Keratinocyte (primary cell): ENCODE data around the gene TNFRSF25. TPM values are rescaled to one million over a fixed set of nuclear protein-coding genes. Genes with fewer than 3 reads are reported as not detected.

Source experiments
- DNase-seq: peaks from one replicate; pipeline ENCODE4 v3.0.0-alpha.2; 2011; ENCODE audit warnings: low read depth, missing footprints, low spot score
- FAIRE-seq: peaks from 2 replicates; lab custom pipeline; 2011; peaks lifted over from hg19 to GRCh38; lab: Jason Lieb, UNC
- H2AFZ ChIP-seq: 2 replicates; pipeline ENCODE4 v1.6.0; 2012; ENCODE audit warnings: low read length, control low read depth, inconsistent platforms; ENCODE audit not compliant: control insufficient read depth
- H3K27ac ChIP-seq: 2 replicates; pipeline ENCODE4 v1.5.1; 2011; ENCODE audit warnings: low read length; ENCODE audit not compliant: control insufficient read depth, insufficient read depth
- H3K27me3 ChIP-seq: 3 replicates; pipeline ENCODE4 v1.6.0; 2011; ENCODE audit warnings: low read length; ENCODE audit not compliant: control insufficient read depth, insufficient read depth; ENCODE audit errors: extremely low read depth
- H3K36me3 ChIP-seq, 2 experiments: 2 replicates in 1 of 2; 3 replicates in 1 of 2; pipeline ENCODE4 v1.5.1; 2011; ENCODE audit warnings: low read length in 2 of 2, mild to moderate bottlenecking in 1 of 2; ENCODE audit not compliant: control insufficient read depth in 2 of 2, insufficient read depth in 2 of 2; ENCODE audit errors: extremely low read depth in 1 of 2
- H3K4me1 ChIP-seq: 3 replicates; pipeline ENCODE4 v1.5.1; 2011; ENCODE audit warnings: low read length; ENCODE audit not compliant: control insufficient read depth, insufficient read depth; ENCODE audit errors: extremely low read depth
- H3K4me2 ChIP-seq: 3 replicates; pipeline ENCODE4 v1.6.0; 2011; ENCODE audit warnings: low read depth, low read length; ENCODE audit not compliant: control insufficient read depth, insufficient read depth; ENCODE audit errors: extremely low read depth
- H3K4me3 ChIP-seq, 3 experiments: fragments of 200-600 bp in 1 of 3; sonication (generic) in 1 of 3; 2 replicates in 2 of 3; 3 replicates in 1 of 3; pipeline ENCODE4 v1.5.1; 2011 to 2016; ENCODE audit warnings: low read length in 3 of 3, mild to moderate bottlenecking in 3 of 3, control low read depth in 2 of 3, inconsistent platforms in 1 of 3, low read depth in 1 of 3, mixed read lengths in 1 of 3, mixed run types in 1 of 3, moderate library complexity in 1 of 3; ENCODE audit not compliant: control insufficient read depth in 2 of 3, insufficient read depth in 2 of 3; ENCODE audit errors: extremely low read depth in 1 of 3
- H3K79me2 ChIP-seq: 2 replicates; pipeline ENCODE4 v1.6.0; 2012; ENCODE audit warnings: low read length; ENCODE audit not compliant: control insufficient read depth, insufficient read depth
- H3K9ac ChIP-seq: 3 replicates; pipeline ENCODE4 v1.6.0; 2011; ENCODE audit warnings: low read length; ENCODE audit not compliant: control insufficient read depth, insufficient read depth; ENCODE audit errors: extremely low read depth
- H3K9me1 ChIP-seq: 3 replicates; pipeline ENCODE4 v1.6.0; 2011; ENCODE audit warnings: low read length; ENCODE audit not compliant: control insufficient read depth, insufficient read depth; ENCODE audit errors: extremely low read depth
- H3K9me3 ChIP-seq: 2 replicates; pipeline ENCODE4 v1.5.1; 2012; ENCODE audit warnings: low read depth, low read length; ENCODE audit not compliant: control insufficient read depth
- H4K20me1 ChIP-seq: 3 replicates; pipeline ENCODE4 v1.6.0; 2011; ENCODE audit warnings: low read length; ENCODE audit not compliant: control insufficient read depth, insufficient read depth; ENCODE audit errors: extremely low read depth
- CTCF ChIP-seq, 3 experiments: IDR thresholded peaks in 1 of 3; conservative IDR thresholded peaks in 1 of 3; optimal IDR thresholded peaks in 1 of 3; 2 replicates in 2 of 3; 3 replicates in 1 of 3; pipeline versions ENCODE3 to v1.5.1; 2011; ENCODE audit warnings: low read length in 3 of 3, mild to moderate bottlenecking in 3 of 3, moderate library complexity in 2 of 3, control low read depth in 1 of 3, inconsistent platforms in 1 of 3; ENCODE audit not compliant: insufficient read depth in 2 of 3; ENCODE audit errors: extremely low read depth in 1 of 3
- EZH2 ChIP-seq: IDR thresholded peaks from one replicate; pipeline ENCODE4 v1.6.1; 2012; ENCODE audit warnings: inconsistent platforms, mild to moderate bottlenecking, low read length, moderate library complexity
- dilution Hi-C: fragments of 300-500 bp; cut with MboI; formaldehyde crosslinking; loops from one replicate; pipeline ENCODE4 v1.7.0; 2020; ENCODE audit warnings: low sequenced_read_pairs; ENCODE audit not compliant: extremely low pct_ligation_motif_present
- polyA plus RNA-seq, 5 experiments: library from polyadenylated mRNA; depleted of rRNA in 3 of 5; stranded (reverse) in 3 of 5; stranded (forward) in 1 of 5; unstranded in 1 of 5; fragments of >200 nt; gene quantifications; 1 replicate in 1 of 5; 2 replicates in 3 of 5; 3 replicates in 1 of 5; pipeline versions ENCODE4 v1.2.1 to v1.2.3, GENCODE V29; 2011 to 2012; ENCODE audit warnings: missing spikeins in 2 of 5, low read depth in 1 of 5, low replicate concordance in 1 of 5

Gene TNFRSF25
- polyA plus RNA-seq, 1 donor (not counting 4 experiments of a cell fraction or from before 2014, with no cell fraction given), result 12.4 TPM

GRCh38 chr1:6473974-6474814, 8.2 kb upstream of the TNFRSF25 start:
- no peaks in the 10 kb centered on the region for H3K79me2 ChIP-seq
- H3K27me3 ChIP-seq, result no peaks in the 10 kb centered on the region
- H4K20me1 ChIP-seq, result no peaks in the 10 kb centered on the region
- no peak overlapping the region for H3K27ac ChIP-seq
- no peaks in the 10 kb centered on the region for H3K9me3 ChIP-seq
- TF ChIP-seq CTCF (optimal IDR thresholded peaks at IDR 0.05 in 1 of 3, IDR thresholded peaks at IDR 0.05 in 1 of 3, conservative IDR thresholded peaks at IDR 0.05 in 1 of 3; ENCODE audit: extremely low read depth in 1 of 3, insufficient read depth in 2 of 3, low read length in 3 of 3) (no peak), EZH2 (no peak)
- FAIRE-seq, result no peak
- peaks cover 2% of the 10 kb centered on the region for H3K9me1 ChIP-seq
- H3K9ac ChIP-seq, result no peak overlapping the region
- no peak overlapping the region for H2AFZ ChIP-seq
- H3K4me3 ChIP-seq, result no peak overlapping the region
- H3K36me3 ChIP-seq, result peaks cover 25 to 39% of the 10 kb centered on the region in 2 experiments
- peaks cover 20% of the 10 kb centered on the region for H3K4me1 ChIP-seq
- dilution Hi-C loops, result no loop called here
- no peak for DNase-seq
- no peak overlapping the region for H3K4me2 ChIP-seq

GRCh38 chr1:6473156-6473555, 7.2 kb upstream of the TNFRSF25 start:
- Histone ChIP-seq H3K27me3 (no peaks in the 10 kb centered on the region), H3K9ac (no peak overlapping the region), H3K27ac (no peak overlapping the region), H3K4me1 (peaks cover 17% of the 10 kb centered on the region), H3K9me3 (no peaks in the 10 kb centered on the region), H2AFZ (no peak overlapping the region), H3K79me2 (no peaks in the 10 kb centered on the region), H3K9me1 (peaks cover 2% of the 10 kb centered on the region), H4K20me1 (no peaks in the 10 kb centered on the region), H3K4me2 (no peak overlapping the region), H3K4me3 (no peak overlapping the region), H3K36me3 (peaks cover 35 to 43% of the 10 kb centered on the region in 2 experiments)
- FAIRE-seq, result no peak
- dilution Hi-C loops, result no loop called here
- DNase-seq, result no peak
- TF ChIP-seq CTCF (optimal IDR thresholded peaks at IDR 0.05 in 1 of 3, IDR thresholded peaks at IDR 0.05 in 1 of 3, conservative IDR thresholded peaks at IDR 0.05 in 1 of 3; ENCODE audit: extremely low read depth in 1 of 3, insufficient read depth in 2 of 3, low read length in 3 of 3), result no peak
- no peak for TF ChIP-seq EZH2
